NCI-H2171 treated with DMSO at 0.1 percent for 48 hours (cell line): ENCODE data around the gene AHSA1.
A peak's percentile ranks its signal among the peaks of the same experiment; 100 is the strongest.

Experiments
- DNase-seq: peaks from one replicate; lab custom pipeline; 2025; lab: John Stamatoyannopoulos, UW

Gene AHSA1

DNA sequence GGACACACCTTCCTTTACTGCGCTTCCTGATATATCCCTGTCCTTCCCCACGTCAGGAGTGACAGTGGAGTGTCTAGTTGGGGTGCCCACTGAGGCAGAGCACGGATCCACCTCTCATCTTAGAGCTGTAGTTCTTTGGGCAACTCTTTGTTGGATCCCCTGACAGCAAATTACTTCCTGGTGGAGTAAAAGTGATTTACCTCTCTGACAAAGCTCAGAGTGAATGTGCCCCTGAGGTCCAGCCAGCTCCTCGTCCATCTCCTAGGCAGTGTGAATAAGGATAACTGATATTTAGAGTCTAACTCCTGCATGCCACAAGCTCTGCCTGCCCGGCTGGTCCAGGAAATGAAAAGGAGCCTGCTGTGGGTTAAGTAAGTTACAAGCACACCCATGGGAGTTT lies 16.0 kb downstream of the AHSA1 start:
- DNase-seq, result no peak

DNA sequence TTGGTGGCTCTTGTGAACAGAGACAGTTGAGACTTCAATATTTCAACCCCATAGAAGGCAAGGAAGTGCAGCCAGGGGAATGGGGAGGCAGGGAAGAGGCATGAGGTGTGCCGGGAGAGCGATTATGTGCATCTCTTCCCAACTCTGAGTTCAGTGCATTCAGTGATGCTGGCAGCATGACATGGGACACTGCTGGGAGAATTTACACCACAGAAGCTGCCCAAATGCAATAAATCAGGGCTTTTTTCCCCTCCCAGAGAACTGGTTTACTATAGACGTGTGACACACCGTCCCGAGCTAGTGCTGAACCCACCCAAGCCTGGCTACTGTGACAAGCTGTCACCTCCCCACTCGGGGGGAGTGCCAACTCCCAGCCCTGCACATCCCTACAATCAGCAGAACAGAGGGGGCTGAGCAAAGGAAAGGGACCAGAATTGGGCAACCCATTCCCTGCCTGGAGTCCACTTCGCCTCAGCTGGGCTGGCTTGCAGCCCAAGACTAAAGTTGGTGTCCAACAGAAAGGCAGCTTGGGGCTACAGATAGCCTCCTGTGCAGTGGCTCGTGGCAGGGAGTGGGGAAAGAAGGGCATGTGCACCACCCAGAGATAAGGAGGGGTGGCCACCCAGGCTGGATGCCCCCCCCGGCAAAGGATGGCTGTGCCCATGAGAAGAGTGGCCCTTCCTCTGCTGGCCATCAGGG lies 16.7 kb downstream of the AHSA1 start:
- no peak for DNase-seq

DNA sequence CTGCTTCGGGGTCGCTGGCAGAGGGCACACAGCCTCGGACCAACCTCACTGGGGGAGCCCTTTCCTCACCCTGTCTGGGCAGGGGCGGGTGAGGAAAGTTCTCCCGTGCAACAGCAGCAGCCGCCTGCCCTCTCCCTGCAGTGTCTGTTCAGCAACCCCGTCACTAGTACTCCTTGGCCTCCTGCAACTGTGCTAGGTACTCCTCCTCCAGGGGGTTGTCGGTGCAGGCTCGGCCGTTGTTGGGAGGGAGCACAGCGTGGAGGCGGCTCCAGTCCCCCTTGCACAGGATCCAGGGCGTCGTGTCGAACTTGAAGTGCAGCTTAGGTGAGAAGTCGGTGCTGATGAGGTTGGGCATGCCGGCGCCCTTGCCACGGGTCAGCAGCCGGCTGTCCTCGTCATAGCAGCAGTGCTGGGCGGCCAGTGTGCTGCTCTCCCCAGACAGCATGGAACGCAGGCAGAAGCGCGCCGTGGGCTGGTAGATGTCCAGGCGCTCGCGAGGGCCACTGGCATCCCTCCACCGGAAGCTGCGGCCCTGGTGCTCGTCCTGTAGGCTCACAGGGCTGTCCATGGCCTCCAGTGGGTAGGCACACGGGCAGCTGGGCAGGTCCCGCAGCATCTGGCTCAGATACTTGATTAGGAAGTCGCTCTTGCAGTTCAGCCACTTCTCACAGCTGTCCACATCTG lies 17.7 kb downstream of the AHSA1 start:
- no peak for DNase-seq

DNA sequence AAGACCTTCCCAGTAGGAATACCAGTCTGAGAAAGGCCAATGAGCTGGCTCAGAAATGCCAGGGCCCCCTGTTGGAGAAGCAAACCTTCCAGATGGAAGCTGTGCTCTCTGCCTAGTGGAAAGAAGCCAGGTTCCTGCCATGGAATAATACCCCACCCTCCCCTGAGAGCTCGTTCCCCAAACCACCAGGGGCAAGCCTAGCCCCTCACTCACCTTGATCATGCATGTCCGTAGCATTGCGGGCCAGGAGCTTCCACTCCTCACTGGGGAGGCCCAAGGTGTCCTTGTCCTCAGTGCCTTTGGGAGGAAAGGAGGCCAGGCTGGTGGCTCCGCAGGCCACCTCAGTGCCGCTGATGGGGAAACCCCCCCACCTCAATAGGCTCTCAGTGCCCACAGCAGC lies 20.1 kb downstream of the AHSA1 start:
- DNase-seq, result no peak

DNA sequence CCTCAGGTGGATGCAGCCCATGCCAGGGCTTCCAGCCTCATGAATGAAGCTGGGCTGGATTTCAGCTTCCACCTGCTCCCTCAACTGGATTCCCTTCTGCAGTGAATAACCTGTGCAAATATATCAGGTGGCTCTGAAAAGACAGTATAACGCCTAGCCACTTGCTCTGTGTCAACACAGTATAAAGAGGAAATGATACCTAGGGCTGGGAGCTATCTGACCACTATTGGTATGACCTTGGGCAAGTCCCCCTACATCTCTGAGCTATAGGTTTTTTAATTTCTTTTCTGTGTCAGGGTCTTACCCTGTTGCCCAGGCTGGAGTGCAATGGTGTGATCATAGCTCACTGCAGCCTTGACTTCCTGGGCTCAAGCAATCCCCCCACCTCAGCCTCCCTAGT lies 20.9 kb downstream of the AHSA1 start:
- DNase-seq, result no peak

DNA sequence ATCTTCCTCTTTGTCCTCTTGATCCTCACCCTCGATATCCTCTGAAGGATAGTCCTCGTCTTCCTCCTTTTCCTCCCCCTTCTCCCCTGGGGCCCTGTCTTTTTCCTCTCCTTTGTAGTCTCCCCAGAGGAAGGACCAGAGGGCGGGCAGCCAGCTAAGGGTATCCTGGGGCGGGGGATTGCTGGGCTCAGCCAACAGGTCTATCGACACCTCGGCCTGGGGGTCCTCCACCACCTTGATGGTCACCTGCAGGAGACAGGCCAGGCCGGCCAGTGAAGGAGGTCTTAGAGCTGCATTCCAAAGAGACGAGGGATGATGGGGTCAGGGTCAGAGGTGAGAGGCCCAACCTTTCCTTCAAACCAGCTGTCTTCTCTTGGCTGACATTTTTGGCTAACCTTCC lies 24.5 kb downstream of the AHSA1 start:
- no peak for DNase-seq

DNA sequence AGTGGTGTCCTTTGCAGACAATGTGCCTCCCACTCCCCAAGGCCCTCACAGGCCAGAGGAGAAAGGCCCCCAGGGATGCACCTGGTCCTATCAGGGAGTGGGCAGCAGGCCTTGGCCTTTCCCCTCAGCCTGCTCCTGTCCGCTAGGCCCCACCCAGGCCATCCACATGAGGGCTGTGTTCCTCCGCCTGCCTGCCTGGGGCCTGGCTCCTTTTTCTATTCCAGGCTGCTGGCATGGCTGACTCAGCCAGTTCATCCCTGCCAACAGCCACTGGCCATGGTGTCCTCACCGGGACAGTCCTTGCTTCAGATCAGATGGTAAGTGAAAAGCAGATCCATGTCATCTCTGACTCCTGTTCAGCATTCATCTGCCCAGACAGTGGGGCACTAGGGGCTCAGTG lies 27.4 kb downstream of the AHSA1 start:
- DNase-seq, result no peak

DNA sequence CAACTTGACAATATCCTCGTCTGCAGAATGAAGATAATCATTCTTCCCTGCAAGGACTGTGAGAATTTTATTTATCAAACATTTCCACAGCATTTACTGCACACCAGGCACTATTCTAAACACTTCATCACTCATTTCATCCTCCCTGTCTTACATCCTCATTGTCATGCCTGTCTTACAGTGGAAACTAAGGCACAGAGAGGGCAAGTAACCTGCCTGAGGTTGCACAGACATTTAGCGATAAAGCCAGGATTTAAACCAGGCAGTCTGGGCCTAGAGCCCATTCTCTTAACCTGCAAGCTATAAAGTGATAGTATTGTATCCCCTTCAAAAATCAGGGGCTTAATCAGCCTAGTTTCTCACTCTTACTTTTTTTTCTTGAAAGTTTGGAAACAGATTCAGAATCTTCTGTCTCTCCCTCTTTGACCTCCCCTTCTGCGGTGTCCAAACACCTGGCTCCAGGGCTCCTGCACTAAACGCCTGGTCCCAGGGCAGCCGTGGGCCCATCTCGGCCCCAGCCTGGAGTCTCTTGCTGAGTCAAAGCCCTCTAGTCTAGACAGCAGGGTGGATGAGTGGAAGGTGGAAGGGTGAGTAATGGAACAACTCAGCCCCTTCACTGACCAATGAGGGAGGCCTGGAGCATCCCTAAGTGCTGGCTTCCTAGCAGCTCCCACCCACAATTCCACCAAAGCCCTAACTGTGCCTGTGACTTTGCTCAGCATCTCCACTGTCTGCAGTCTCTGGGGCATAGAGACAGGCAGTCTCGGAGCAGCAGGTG lies 28.2 kb downstream of the AHSA1 start:
- no peak for DNase-seq

DNA sequence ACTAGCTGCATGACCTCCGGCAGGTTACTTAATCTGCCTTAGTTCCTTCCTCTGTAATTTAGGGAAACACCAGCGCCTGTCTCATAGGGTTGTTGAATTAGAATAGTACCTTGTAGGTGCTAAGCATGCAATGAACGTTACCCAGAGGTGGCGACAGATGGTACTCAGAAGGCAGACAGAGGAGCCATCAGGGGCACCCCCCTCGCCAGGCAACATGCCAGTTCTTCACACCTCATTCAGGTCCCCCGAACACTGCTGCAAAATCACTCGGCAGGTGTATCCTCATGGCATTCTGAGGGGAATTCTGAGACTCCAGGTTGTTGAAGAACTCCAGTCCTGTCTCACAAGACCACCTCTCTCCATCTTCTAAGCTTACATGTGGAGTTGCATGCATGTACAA lies 30.7 kb downstream of the AHSA1 start:
- peak; percentile 96 for DNase-seq

DNA sequence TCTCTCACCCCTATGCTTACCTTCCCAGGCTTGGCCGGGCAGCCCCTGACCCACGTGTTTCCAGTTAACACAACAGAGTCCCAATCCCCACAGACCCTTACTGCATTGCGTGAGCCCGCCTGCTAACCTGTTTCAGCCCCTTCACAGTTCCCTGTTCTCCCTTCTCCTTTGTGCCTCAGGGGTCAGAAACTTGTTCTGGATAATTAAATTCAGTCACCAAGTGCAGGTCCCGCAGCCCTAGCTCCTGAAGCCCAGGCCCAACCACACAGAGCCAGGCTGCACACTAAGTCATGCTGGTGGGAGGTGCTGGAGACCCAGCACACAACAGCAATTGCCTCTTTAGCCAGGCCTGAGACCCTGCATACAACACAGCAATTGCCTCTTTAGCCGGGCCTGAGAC lies 31.1 kb downstream of the AHSA1 start:
- DNase-seq, result no peak

DNA sequence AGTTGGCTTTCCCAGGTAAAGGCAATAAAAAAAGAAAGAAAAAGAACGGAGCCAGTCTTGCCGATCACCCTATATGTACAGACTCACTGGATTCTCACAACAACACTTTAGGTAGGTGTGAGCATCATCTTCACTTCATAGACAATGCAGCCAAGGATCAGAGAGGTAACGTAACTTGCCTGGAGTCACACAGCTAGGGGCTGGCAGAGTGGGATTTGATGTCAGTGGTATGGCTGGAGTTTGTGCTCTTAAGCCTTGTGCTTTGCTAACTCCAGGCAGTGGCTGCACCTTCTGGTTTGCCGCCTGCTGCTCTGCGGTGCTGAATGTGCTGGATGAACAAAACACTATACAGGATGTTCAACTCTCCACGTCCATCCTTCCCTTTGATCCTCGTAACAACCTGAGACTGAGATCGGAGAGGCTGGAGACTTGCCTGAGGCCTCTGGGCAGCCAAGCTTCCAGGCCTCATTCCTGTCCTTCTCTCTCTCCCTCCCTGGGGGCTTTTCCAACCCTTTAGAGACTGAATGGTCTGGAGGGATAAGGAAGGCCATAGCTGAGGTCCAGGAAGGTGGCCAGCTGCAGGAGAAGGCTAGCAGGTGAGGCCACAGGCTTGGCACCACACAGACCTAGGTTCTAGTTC lies 32.6 kb downstream of the AHSA1 start:
- no peak for DNase-seq

DNA sequence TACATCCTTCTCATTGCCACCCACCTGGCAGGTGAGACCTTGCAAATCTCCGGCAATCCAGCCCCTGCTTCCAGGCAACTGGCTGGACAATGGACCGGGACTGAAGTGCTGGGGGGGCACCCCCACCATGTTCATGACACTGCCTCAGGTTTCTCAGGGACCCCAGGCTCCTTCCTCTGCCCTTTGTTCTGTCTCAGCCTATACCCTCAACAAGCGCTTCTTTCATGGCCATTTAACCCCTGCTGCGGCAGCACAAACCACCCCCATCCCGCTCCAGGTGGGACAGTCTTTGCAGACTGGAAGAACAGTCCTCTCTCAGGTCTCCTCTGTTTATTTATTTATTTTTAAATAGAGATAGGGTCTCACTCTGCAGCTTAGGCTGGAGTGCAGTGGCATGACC lies 33.2 kb downstream of the AHSA1 start:
- no peak for DNase-seq

DNA sequence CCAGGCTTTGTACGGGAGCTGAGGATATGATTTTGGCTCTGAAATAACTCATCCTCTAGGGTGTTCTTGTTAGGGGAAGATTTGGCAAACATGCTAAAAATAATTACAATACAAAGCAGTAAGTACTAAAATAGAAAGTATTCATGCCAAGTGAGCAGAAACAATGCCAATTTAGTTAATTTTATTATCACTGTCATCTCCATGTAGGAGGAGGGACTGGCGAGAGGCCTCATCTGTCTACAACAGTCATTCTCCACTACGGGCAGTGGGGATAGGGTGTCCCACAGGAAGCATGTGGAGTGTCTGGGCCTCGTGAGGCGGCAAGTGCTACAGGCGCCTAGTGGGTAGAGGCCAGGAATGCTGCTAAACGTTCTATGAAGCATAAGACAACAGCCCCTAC lies 37.4 kb downstream of the AHSA1 start:
- no peak for DNase-seq

DNA sequence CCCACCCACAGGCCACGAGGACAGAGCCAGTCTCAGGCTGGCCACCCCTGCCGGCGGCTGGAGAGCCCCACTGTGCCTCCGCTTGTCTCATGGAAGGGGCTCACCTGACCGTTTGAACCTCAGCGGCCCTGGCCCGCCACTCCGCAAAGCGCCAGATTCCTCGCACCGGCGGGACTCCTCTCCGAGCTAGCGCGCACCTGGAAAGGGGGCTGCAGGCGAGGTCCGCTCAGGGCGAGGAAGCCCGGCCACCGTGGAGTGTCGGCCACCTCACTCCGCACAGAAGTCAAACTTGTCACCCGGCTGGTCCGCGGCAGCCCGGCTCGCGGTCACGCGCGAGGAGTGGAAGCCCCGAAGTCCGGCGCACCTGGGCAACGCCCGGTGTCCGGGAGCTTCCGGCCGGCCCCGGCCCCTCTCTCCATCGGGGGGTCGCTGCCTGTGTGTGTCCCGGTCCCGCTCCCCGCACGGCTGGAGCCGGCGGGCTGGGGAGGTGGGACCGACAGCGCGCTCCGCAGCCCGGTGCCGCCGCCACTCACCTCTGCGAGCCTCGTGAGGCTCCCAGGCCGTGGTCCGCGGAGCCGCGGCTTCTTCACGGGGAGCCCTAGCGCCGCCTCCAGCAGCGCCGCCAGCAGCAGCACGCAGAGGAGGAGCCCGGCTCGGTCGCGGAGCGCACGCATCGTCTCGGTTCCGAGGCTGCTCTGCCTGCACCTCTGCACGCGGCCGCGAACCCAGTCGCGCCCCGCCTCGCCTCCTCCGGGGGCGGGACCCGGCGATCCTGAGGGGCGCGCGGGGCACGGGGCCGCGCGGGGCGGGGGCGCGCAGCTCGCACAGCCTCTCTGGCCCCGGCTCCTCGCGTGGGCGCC lies 40.5 kb downstream of the AHSA1 start, which contains the start of gene ISM2:
ISM2 (minus strand) TSS at position 697 of the 860 bp plus-strand sequence; CDS start at position 674, 23 bp downstream.
- DNase-seq, result peak; percentile 33

DNA sequence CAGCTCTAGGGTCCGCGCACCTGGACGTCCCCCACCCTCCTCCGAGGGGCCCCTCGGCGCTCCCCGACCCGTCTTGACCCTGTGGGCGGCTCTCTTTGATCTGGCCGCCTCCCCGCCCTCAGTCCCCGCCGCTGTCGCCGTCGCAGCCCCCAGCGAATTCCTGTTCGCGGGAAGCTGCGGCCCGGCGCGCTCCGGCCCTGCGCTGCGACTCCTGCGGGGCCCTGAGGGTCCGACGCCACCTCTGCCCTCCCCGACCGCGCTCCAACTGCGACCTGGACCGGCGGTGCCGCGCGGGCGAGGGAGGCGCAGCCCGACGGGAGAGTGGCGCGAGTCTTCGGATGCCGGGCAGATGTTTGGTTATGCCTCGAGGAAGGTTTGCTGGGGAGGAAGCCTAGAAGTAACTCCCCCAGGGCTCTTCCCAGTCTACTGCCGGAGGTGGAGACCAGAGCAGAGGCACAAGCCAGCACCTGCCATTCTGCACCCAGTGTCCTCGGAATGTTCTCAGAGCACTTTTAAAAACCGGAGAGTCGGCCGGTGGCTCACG lies 41.2 kb downstream of the AHSA1 start:
- DNase-seq, result peak; percentile 6

DNA sequence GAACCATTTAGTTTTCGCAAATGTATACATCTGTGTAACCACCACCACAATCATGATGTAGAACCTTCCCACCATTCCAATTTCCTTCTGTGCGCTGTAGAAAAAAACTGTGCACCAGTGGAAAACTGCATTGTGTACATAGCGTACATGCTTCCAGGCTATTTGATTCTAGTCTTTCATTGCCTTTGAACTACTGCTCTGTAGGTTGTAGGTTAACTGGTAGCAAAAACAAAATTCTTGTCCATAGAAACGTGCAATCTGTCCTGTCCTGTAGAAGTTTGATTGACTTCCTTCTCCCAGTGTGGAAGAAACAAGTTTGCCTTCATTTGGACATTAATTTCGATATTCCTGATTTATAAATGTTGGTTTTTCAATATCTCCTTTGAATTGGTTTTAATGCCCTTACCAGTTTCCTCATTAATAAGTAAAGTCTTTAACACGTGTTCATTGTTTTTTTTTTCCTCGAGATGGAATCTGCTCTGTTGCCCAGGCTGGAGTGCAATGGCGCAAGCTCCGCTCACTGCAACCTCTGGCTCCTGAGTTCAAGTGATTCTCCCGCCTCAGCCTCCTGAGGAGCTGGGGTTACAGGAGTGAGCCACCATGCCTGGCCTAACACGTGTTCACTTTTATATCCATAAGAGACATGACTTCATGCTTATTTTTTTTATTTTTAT lies 44.4 kb downstream of the AHSA1 start:
- no peak for DNase-seq

DNA sequence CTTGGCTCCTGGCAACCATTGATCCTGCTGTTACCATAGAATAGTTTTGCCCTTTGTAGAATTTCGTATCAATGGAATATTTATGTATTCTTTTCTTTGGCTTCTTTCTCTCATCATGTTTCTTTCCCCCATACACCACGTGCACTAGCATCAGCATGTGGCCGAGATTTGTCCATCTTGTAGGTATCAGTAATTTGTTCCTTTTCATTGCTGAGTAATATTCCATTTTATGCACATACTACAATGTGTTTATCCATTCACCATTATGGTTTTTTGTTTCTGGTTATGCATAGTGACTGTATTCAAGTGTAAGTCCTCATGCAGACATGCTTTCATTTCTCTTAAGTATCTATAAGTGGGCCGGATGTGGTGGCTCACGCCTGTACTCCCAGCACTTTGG lies 45.2 kb downstream of the AHSA1 start:
- DNase-seq, result no peak

DNA sequence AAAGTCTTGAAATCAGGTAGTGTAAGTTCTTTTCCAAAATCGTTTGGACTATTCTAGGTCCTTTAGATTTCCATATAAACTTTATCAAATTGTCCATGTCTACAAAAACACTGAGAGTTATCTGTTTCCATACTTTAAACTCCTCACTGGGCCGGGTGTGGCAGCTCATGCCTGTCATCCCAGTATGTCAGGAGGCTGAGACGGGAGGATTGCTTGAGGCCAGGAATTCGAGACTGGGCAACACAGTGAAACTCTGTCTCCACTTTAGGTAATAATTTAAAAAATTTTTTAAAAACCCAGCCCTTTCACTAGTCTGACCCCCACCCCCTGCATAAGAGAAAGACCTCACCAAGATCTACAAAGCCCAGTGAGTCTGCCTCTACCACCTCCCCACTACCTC lies 47.1 kb downstream of the AHSA1 start:
- no peak for DNase-seq

DNA sequence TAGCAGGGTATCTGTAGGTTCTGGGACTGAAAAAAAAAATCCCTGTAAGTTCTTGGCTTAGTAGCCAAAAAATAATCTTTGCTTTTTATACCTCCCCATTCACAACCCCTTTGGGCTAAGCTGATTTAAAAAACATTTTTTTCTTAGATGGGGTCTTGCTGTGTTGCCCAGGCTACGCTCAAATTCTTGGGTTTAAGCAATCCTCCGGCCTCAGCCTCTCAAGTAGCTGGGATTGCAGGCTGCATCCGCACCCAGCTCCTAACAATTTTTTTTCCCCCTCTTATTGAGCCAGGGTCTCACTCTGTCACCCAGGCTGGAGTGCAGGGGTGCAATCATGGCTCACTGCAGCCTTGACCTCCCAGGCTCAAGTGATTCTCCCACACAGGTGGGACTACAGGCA lies 49.9 kb downstream of the AHSA1 start:
- no peak for DNase-seq

DNA sequence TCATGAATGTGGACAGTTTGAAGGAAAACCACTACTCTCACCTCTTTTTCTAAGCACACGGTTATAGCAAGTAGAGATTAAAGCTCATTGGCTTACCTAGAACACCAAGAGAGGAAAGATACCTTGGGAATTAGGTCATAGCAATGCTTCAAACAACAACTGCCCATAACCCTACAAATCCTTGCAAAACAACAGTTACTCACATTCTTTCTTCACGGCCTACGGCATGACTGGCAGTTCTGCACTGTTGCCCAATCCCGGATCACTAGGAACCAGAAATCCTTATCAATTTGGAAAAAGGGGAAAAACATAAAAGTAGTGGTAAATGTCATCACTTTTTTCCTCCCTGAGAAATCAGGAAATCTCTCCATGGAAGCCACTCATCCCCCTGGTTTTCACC lies 50.4 kb downstream of the AHSA1 start:
- no peak for DNase-seq

DNA sequence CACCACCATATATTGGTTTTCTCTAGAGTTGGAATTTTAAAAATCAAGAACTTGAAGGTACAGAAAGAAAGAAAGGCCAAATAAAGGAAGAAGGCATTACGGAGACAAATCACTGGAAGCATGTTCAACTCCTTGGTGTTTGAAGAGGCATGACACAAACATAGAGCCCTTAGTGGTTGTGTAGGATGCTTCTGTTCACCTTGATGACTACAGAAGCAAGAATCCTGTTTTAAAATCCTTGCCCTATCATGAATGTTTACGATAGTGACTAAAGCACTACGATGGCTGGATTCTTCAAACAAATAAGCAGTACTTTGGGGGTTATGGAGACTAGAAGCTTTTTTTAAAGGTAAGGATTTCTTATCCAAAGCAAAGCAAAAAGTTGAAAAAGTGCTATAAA lies 51.0 kb downstream of the AHSA1 start:
- DNase-seq, result no peak
